K562 (cell line): ENCODE measurements around the gene NUP214. TPM values are rescaled to one million over a fixed set of nuclear protein-coding genes. Genes with fewer than 3 reads are reported as not detected.

Experiments used
- ARID2 ChIP-seq: fragments of 450-650 bp; IDR thresholded peaks from 2 replicates; pipeline ENCODE4 v1.6.1; 2017; ENCODE audit warnings: antibody characterized with exemption, mild to moderate bottlenecking
- CBFA2T2 ChIP-seq: fragments of 450-650 bp; conservative IDR thresholded peaks from 2 replicates; pipeline ENCODE4 v1.6.1; 2017; ENCODE audit warnings: mild to moderate bottlenecking
- ERF ChIP-seq: fragments of 450-650 bp; formaldehyde crosslinking; IDR thresholded peaks from 2 replicates; pipeline ENCODE4 v1.4.0; 2020; ENCODE audit warnings: mild to moderate bottlenecking, mixed read lengths
- FOXA3 ChIP-seq, 2 experiments: fragments of 450-650 bp in 1 of 2; sonication (generic) in 1 of 2; formaldehyde crosslinking; IDR thresholded peaks in 1 of 2; conservative IDR thresholded peaks in 1 of 2; 2 replicates each; pipeline versions ENCODE4 v1.4.0 to v1.8.0; 2020 to 2022; ENCODE audit warnings: mild to moderate bottlenecking in 2 of 2, missing genetic modification reagents in 1 of 2
- HDAC3 ChIP-seq: fragments of 450-650 bp; IDR thresholded peaks from 2 replicates; pipeline ENCODE4 v1.6.1; 2018; ENCODE audit warnings: borderline replicate concordance, mild to moderate bottlenecking, moderate library complexity; ENCODE audit not compliant: partially characterized antibody
- IRF9 ChIP-seq: fragments of 450-650 bp; IDR thresholded peaks from 2 replicates; pipeline ENCODE4 v1.6.1; 2016; ENCODE audit warnings: missing biosample characterization, missing genetic modification characterization
- LCOR ChIP-seq: sonication (generic); formaldehyde crosslinking; IDR thresholded peaks from 2 replicates; pipeline ENCODE4 v1.8.0; 2022; ENCODE audit warnings: mild to moderate bottlenecking, missing genetic modification reagents
- POLR3A ChIP-seq: IDR thresholded peaks from 2 replicates; pipeline ENCODE4 v1.6.1; 2011; ENCODE audit warnings: borderline replicate concordance, mild to moderate bottlenecking, moderate library complexity; ENCODE audit not compliant: insufficient read length, insufficient read depth; ENCODE audit errors: extremely low read depth
- RAD21 ChIP-seq, 2 experiments: fragments of 250-450 bp in 1 of 2; fragments of 450-650 bp in 1 of 2; sonication (Bioruptor Pico) in 1 of 2; formaldehyde crosslinking in 1 of 2; IDR thresholded peaks in 1 of 2; conservative IDR thresholded peaks in 1 of 2; 2 replicates each; pipeline versions ENCODE4 v1.4.0 to v1.8.0; 2020 to 2022; ENCODE audit warnings: mild to moderate bottlenecking in 2 of 2, moderate library complexity in 1 of 2
- SUPT5H ChIP-seq: fragments of 450-650 bp; IDR thresholded peaks from 2 replicates; pipeline ENCODE4 v1.6.1; 2016
- TAL1 ChIP-seq: fragments of 450-650 bp; IDR thresholded peaks from 2 replicates; pipeline ENCODE4 v1.6.1; 2016; ENCODE audit warnings: mild to moderate bottlenecking
- TEAD2 ChIP-seq: fragments of 450-650 bp; IDR thresholded peaks from 2 replicates; pipeline ENCODE4 v1.6.1; 2016; ENCODE audit warnings: missing genetic modification characterization, control low read depth, missing compliant biosample characterization
- ZBTB5 ChIP-seq: fragments of 450-650 bp; IDR thresholded peaks from 2 replicates; pipeline ENCODE4 v1.6.1; 2017; ENCODE audit warnings: antibody characterized with exemption
- polyA plus RNA-seq, 8 experiments: library from polyadenylated mRNA; depleted of rRNA in 4 of 8; stranded (reverse) in 5 of 8; unstranded in 3 of 8; fragments of >200 nt; fragmentation: Nextera tagmentation in 2 of 8; fragmentation: Illumina TruSeq in 1 of 8; extraction: Ambion mirVana in 2 of 8; extraction: Trizol in 1 of 8; gene quantifications; 2 replicates each; pipeline versions ENCODE4 v1.2.1 to v1.2.3, GENCODE V29; 2011 to 2014; ENCODE audit warnings: inconsistent platforms in 1 of 8, missing spikeins in 1 of 8
- total RNA-seq, 7 experiments: library from RNA; depleted of rRNA in 6 of 7; stranded (reverse); fragments of >200 nt in 6 of 7; fragmentation: Illumina TruSeq in 2 of 7; extraction: Trizol in 2 of 7; gene quantifications; 2 replicates each; pipeline versions ENCODE4 v1.2.1 to v1.2.3, GENCODE V29; 2011 to 2021; ENCODE audit warnings: low replicate concordance in 1 of 7
- TF ChIP-seq, protein P1 (sequence below): fragments of 250-450 bp; sonication (Bioruptor Pico); IDR thresholded peaks from 2 replicates; pipeline ENCODE4 v1.5.1; 2021; ENCODE audit warnings: mild to moderate bottlenecking
- TF ChIP-seq, protein P2 (sequence below): fragments of 450-650 bp; formaldehyde crosslinking; IDR thresholded peaks from 2 replicates; pipeline ENCODE4 v1.4.0; 2020; ENCODE audit warnings: mild to moderate bottlenecking, mixed read lengths
- TF ChIP-seq, protein P3 (sequence below), 3 experiments: IDR thresholded peaks in 2 of 3; conservative IDR thresholded peaks in 1 of 3; 2 replicates each; pipeline ENCODE4 v1.5.1; 2011 to 2012; ENCODE audit warnings: low read length in 3 of 3, mild to moderate bottlenecking in 3 of 3, control low read depth in 2 of 3, improper control_type of control experiment in 1 of 3, inconsistent platforms in 1 of 3, low read depth in 1 of 3, mixed read lengths in 1 of 3, moderate library complexity in 1 of 3; ENCODE audit not compliant: insufficient read depth in 2 of 3
- TF ChIP-seq, protein P4 (sequence below): fragments of 250-450 bp; sonication (Bioruptor Pico); IDR thresholded peaks from 2 replicates; pipeline ENCODE4 v1.4.0; 2020; ENCODE audit warnings: mild to moderate bottlenecking, moderate library complexity

Gene NUP214
- total and polyA plus RNA-seq, 9 of the 15 experiments (the other 6 are each of a cell fraction or from before 2014, with no cell fraction given), result 56.9 to 332 (median 97.1) TPM

DNA sequence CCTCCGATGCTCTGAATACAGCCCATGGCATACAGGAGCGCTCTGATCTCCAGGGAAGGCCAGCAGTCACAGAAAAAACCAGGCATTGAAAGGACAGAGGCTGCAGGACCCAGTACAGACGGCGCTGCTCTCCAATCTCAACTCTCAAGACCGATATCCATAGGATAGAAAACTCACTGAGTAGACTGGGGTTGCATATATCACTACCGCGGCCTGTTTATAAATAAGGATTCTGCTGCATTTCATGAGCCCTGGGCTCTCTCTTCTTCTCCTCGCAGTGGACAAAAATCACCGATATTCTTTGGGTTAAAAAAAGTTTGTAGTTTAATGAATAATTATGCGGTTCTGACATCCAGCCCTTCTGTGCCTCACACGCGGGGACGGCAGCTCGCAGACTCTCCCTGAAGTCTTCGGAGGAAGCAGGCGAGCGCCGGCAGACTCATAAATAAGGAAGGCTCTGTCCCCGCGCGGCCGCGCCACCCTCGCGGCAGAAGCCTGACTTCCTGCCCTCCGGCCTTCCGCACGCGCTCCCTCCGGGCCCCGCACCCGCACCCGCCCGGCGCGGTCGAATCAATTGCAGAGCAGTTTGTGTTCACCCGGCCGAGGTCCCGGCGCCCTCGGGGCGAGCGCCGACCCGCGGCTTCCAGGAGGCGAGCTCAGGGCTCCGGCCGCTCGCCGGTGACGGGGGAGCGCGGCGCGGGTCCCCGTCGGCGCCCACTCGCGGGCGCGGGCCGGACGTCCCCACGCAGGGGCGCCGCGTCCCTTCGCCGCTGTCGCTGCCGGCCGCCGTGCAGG lies 150.9 kb downstream of the NUP214 start, which contains the start of gene FAM78A (continued):
- TF ChIP-seq ZBTB5, result no peak
- no peak for TF ChIP-seq RAD21 (CRISPR knock-in tag; conservative IDR thresholded peaks at IDR 0.05 in 1 of 2, IDR thresholded peaks at IDR 0.05 in 1 of 2)
- no peak for TF ChIP-seq ERF (CRISPR knock-in tag)
- TF ChIP-seq, protein P1, sequence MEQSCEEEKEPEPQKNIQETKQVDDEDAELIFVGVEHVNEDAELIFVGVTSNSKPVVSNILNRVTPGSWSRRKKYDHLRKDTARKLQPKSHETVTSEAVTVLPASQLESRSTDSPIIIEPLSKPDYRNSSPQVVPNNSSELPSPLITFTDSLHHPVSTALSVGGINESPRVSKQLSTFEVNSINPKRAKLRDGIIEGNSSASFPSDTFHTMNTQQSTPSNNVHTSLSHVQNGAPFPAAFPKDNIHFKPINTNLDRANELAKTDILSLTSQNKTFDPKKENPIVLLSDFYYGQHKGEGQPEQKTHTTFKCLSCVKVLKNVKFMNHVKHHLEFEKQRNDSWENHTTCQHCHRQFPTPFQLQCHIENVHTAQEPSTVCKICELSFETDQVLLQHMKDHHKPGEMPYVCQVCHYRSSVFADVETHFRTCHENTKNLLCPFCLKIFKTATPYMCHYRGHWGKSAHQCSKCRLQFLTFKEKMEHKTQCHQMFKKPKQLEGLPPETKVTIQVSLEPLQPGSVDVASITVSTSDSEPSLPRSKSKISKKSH (CRISPR knock-in tag), result no peak
- no peak for TF ChIP-seq TEAD2 (tag)
- no peak for TF ChIP-seq POLR3A
- TF ChIP-seq HDAC3, result no peak
- no peak for TF ChIP-seq SUPT5H
- no peak for TF ChIP-seq ARID2
- no peak for TF ChIP-seq CBFA2T2
- no peak for TF ChIP-seq IRF9 (tag)
- TF ChIP-seq TAL1, result no peak
- no peak for TF ChIP-seq FOXA3 (CRISPR knock-in tag; conservative IDR thresholded peaks at IDR 0.05 in 1 of 2, IDR thresholded peaks at IDR 0.05 in 1 of 2)
- TF ChIP-seq, protein P2, sequence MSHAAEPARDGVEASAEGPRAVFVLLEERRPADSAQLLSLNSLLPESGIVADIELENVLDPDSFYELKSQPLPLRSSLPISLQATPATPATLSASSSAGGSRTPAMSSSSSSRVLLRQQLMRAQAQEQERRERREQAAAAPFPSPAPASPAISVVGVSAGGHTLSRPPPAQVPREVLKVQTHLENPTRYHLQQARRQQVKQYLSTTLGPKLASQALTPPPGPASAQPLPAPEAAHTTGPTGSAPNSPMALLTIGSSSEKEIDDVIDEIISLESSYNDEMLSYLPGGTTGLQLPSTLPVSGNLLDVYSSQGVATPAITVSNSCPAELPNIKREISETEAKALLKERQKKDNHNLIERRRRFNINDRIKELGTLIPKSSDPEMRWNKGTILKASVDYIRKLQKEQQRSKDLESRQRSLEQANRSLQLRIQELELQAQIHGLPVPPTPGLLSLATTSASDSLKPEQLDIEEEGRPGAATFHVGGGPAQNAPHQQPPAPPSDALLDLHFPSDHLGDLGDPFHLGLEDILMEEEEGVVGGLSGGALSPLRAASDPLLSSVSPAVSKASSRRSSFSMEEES (CRISPR knock-in tag), result no peak
- no peak for TF ChIP-seq LCOR (CRISPR knock-in tag)
- TF ChIP-seq, protein P3, sequence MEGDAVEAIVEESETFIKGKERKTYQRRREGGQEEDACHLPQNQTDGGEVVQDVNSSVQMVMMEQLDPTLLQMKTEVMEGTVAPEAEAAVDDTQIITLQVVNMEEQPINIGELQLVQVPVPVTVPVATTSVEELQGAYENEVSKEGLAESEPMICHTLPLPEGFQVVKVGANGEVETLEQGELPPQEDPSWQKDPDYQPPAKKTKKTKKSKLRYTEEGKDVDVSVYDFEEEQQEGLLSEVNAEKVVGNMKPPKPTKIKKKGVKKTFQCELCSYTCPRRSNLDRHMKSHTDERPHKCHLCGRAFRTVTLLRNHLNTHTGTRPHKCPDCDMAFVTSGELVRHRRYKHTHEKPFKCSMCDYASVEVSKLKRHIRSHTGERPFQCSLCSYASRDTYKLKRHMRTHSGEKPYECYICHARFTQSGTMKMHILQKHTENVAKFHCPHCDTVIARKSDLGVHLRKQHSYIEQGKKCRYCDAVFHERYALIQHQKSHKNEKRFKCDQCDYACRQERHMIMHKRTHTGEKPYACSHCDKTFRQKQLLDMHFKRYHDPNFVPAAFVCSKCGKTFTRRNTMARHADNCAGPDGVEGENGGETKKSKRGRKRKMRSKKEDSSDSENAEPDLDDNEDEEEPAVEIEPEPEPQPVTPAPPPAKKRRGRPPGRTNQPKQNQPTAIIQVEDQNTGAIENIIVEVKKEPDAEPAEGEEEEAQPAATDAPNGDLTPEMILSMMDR (IDR thresholded peaks at IDR 0.05 in 2 of 3, conservative IDR thresholded peaks at IDR 0.05 in 1 of 3; ENCODE audit: insufficient read depth in 2 of 3, low read depth in 1 of 3, low read length in 3 of 3), result peak in 1 of 3 experiments; percentile 42; a peak in 2 of 6 replicates
- TF ChIP-seq, protein P4, sequence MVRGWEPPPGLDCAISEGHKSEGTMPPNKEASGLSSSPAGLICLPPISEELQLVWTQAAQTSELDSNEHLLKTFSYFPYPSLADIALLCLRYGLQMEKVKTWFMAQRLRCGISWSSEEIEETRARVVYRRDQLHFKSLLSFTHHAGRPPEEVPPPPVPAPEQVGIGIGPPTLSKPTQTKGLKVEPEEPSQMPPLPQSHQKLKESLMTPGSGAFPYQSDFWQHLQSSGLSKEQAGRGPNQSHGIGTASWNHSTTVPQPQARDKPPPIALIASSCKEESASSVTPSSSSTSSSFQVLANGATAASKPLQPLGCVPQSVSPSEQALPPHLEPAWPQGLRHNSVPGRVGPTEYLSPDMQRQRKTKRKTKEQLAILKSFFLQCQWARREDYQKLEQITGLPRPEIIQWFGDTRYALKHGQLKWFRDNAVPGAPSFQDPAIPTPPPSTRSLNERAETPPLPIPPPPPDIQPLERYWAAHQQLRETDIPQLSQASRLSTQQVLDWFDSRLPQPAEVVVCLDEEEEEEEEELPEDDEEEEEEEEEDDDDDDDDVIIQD (CRISPR knock-in tag), result no peak
